Osteoblast (primary cell): Measurements from ENCODE around the gene ZCCHC24. TPM values are rescaled to one million over a fixed set of nuclear protein-coding genes. Genes with fewer than 3 reads are reported as not detected.

ENCODE experiments used
- DNase-seq: peaks from one replicate; pipeline ENCODE4 v3.0.0; 2011; ENCODE audit warnings: low spot score, mixed read lengths; ENCODE audit not compliant: insufficient read length; ENCODE audit errors: missing footprints
- H2AFZ ChIP-seq: 2 replicates; pipeline ENCODE4 v1.6.0; 2011; ENCODE audit warnings: mild to moderate bottlenecking, low read length
- H3K27ac ChIP-seq: 2 replicates; pipeline ENCODE4 v1.5.1; 2011; ENCODE audit warnings: mild to moderate bottlenecking, low read depth, low read length, moderate library complexity
- H3K27me3 ChIP-seq: 2 replicates; pipeline ENCODE4 v1.6.0; 2012; ENCODE audit warnings: mild to moderate bottlenecking, control low read depth, inconsistent platforms, low read length, moderate library complexity; ENCODE audit not compliant: insufficient read depth
- H3K36me3 ChIP-seq: 2 replicates; pipeline ENCODE4 v1.5.1; 2011; ENCODE audit warnings: mild to moderate bottlenecking, low read length, control low read depth, moderate library complexity; ENCODE audit not compliant: insufficient read depth
- H3K4me1 ChIP-seq: 2 replicates; pipeline ENCODE4 v1.5.1; 2011; ENCODE audit warnings: mild to moderate bottlenecking, low read length, control low read depth, moderate library complexity; ENCODE audit not compliant: insufficient read depth
- H3K4me2 ChIP-seq: 2 replicates; pipeline ENCODE4 v1.6.0; 2011; ENCODE audit warnings: mild to moderate bottlenecking, low read length; ENCODE audit not compliant: insufficient read depth
- H3K4me3 ChIP-seq: fragments of 200-600 bp; sonication (generic); 3 replicates; pipeline ENCODE4 v1.5.1; 2012; ENCODE audit warnings: mild to moderate bottlenecking, low read length, inconsistent platforms; ENCODE audit not compliant: insufficient read depth
- H3K79me2 ChIP-seq: 2 replicates; pipeline ENCODE4 v1.6.0; 2012; ENCODE audit warnings: mild to moderate bottlenecking, low read length, control low read depth, inconsistent platforms; ENCODE audit not compliant: insufficient read depth
- H3K9me3 ChIP-seq: 2 replicates; pipeline ENCODE4 v1.5.1; 2011; ENCODE audit warnings: low read depth, low read length, control low read depth
- H4K20me1 ChIP-seq: 2 replicates; pipeline ENCODE4 v1.6.0; 2012; ENCODE audit warnings: mild to moderate bottlenecking, low read length, control low read depth; ENCODE audit not compliant: insufficient read depth
- CTCF ChIP-seq: IDR thresholded peaks from 2 replicates; pipeline ENCODE4 v1.5.1; 2011; ENCODE audit warnings: mild to moderate bottlenecking, low read depth, low read length, moderate library complexity; ENCODE audit errors: extremely low read depth
- total RNA-seq: library from RNA; depleted of rRNA; stranded (reverse); fragments of >200 nt; gene quantifications from 2 replicates; pipeline ENCODE4 v1.2.3, GENCODE V29; 2012

The ZCCHC24 gene
- total RNA-seq, 1 donor: 48.5 TPM

GRCh38 chr10:79415736-79416577 is 29.5 kb downstream of the ZCCHC24 start:
- TF ChIP-seq CTCF: no peak
- H3K79me2 ChIP-seq: peaks cover 44% of the 10 kb centered on the region
- no peaks in the 10 kb centered on the region for H3K9me3 ChIP-seq
- peaks cover 47% of the 10 kb centered on the region for H3K36me3 ChIP-seq
- H3K4me3 ChIP-seq: no peak overlapping the region
- no peak overlapping the region for H3K27ac ChIP-seq
- DNase-seq: peak; percentile 83
- no peak overlapping the region for H2AFZ ChIP-seq
- H3K4me2 ChIP-seq: no peak overlapping the region
- H4K20me1 ChIP-seq: peaks cover 48% of the 10 kb centered on the region
- no peaks in the 10 kb centered on the region for H3K27me3 ChIP-seq
- peaks cover 3% of the 10 kb centered on the region for H3K4me1 ChIP-seq

- Histone ChIP-seq H2AFZ (no peak overlapping the region), H3K27me3 (no peaks in the 10 kb centered on the region), H3K4me3 (no peak overlapping the region), H4K20me1 (peaks cover 50% of the 10 kb centered on the region), H3K36me3 (peaks cover 47% of the 10 kb centered on the region), H3K4me1 (no peaks in the 10 kb centered on the region), H3K27ac (no peak overlapping the region), H3K9me3 (no peaks in the 10 kb centered on the region), H3K4me2 (no peak overlapping the region), H3K79me2 (peaks cover 48% of the 10 kb centered on the region)
- peak; percentile 21 for DNase-seq
- TF ChIP-seq CTCF: no peak
Observed at GRCh38 chr10:79414714-79415113, 30.7 kb downstream of the ZCCHC24 start.

GRCh38 chr10:79413196-79413595 is 32.2 kb downstream of the ZCCHC24 start:
- peak; percentile 93 for DNase-seq
- peaks cover 47% of the 10 kb centered on the region for H3K79me2 ChIP-seq
- no peaks in the 10 kb centered on the region for H3K27me3 ChIP-seq
- no peak for TF ChIP-seq CTCF
- no peaks in the 10 kb centered on the region for H3K9me3 ChIP-seq
- H3K4me1 ChIP-seq: peaks cover 11% of the 10 kb centered on the region
- H3K36me3 ChIP-seq: peaks cover 32% of the 10 kb centered on the region
- H3K4me3 ChIP-seq: peak overlapping the region; percentile 25
- H2AFZ ChIP-seq: no peak overlapping the region
- peaks cover 48% of the 10 kb centered on the region for H4K20me1 ChIP-seq
- peak overlapping the region; percentile 52 for H3K27ac ChIP-seq
- H3K4me2 ChIP-seq: peak overlapping the region; percentile 56

GRCh38 chr10:79412516-79412915 is 32.9 kb downstream of the ZCCHC24 start:
- no peaks in the 10 kb centered on the region for H3K9me3 ChIP-seq
- H3K4me1 ChIP-seq: peaks cover 18% of the 10 kb centered on the region
- no peak for TF ChIP-seq CTCF
- peaks cover 27% of the 10 kb centered on the region for H3K36me3 ChIP-seq
- H3K4me3 ChIP-seq: no peak overlapping the region
- H3K27ac ChIP-seq: no peak overlapping the region
- peak; percentile 58 for DNase-seq
- H4K20me1 ChIP-seq: peaks cover 50% of the 10 kb centered on the region
- peaks cover 44% of the 10 kb centered on the region for H3K79me2 ChIP-seq
- peak overlapping the region; percentile 56 for H3K4me2 ChIP-seq
- H3K27me3 ChIP-seq: no peaks in the 10 kb centered on the region
- H2AFZ ChIP-seq: no peak overlapping the region
